NCI-H187 (cell line): ENCODE measurements around the gene CABLES1.

Experiments used
- DNase-seq, 2 experiments: peaks; one replicate each; lab custom pipeline; 2025; lab: John Stamatoyannopoulos, UW

The CABLES1 gene

DNA sequence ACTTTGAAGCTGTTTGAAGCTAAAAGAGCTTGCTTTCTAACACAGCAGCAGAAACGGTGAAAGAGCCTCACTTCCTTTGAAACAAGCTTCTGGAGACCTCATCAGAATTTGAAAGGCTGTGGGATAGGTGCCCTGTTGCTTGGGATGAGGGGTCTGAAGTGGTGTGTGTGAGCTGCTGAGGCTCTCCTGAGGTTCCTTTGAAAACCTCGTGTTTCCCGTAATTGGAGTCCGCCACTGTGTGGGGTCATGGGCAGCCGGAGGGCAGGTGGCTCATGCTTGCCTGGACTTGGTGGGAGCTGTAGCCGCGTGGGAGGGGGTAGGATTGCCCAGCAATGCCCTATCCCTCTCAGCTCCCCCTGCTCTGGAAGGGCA is 34.4 kb downstream of the CABLES1 start:
- DNase-seq, result no peak

DNA sequence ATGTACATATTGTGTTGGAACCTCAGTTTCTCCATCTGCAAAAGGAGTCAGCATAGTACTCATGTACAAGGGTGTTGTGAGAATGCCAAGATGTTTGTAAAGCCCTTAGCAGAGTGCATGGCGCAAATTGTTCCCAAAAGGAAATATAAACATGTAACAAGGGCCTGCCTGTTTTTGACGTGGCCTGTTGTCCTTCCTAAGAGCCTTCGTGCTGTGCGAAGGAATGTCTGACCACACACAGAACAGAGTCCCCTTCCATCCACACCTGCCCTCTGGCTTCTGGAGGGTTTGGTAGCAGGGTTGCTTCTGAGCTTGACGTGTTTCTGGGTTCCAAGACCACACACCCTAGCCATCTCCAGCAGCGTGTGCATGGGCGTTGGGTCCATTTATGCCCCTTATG is 34.9 kb downstream of the CABLES1 start:
- DNase-seq, result no peak

DNA sequence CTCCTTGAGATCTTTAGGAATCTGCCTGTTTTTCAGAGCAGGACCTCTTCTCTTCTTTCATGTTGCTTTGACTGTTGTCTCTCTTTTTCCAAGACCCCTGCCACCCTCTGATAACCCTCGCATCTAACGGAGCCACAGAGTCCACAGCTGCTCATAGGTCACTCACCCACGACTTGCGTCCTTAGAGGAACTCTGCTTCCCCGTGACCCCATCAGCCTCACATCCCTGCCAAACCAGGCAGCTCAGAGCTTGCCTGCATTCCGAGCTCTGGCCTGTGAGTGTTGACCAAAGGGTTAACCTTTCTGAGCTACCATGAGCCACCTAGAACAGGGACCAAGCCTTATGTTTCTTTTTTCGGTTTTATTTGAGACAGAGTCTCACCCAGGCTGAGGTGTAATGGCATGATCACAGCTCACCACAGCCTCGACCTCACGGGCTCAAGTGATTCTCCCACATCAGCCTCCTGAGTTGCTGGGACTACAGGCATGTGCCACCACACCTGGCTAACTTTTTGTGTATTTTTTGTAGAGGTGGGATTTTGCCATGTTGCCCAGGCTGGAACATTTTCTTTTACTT is 36.4 kb downstream of the CABLES1 start:
- no peak for DNase-seq

- DNase-seq, result no peak
Observed at GRCh38 chr18:23172591-23173380, 37.5 kb downstream of the CABLES1 start.

DNA sequence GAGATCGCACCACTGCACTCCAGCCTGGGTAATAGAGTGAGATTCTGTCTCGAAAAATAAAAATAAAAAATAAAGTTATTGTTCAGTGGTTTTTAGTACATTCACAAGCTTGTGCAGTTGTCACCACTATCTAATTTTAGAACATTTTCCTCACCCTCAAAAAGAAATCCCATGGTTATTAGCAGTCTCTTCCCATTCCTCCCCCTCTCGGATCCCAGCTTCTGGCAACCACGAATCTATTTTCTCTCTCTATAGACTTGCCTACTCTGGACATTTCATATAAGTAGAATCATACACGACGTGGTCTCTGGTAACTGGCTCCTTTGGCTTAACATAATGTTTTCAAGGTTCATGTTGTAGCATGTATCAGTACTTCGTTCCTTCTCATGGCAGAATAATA is 38.6 kb downstream of the CABLES1 start:
- DNase-seq, result no peak

GRCh38 chr18:23176701-23177432 is 41.6 kb downstream of the CABLES1 start:
- no peak for DNase-seq

- DNase-seq, result no peak
Observed at GRCh38 chr18:23177433-23178072, 42.3 kb downstream of the CABLES1 start.

GRCh38 chr18:23178201-23178600 is 42.9 kb downstream of the CABLES1 start:
- DNase-seq, result no peak

DNA sequence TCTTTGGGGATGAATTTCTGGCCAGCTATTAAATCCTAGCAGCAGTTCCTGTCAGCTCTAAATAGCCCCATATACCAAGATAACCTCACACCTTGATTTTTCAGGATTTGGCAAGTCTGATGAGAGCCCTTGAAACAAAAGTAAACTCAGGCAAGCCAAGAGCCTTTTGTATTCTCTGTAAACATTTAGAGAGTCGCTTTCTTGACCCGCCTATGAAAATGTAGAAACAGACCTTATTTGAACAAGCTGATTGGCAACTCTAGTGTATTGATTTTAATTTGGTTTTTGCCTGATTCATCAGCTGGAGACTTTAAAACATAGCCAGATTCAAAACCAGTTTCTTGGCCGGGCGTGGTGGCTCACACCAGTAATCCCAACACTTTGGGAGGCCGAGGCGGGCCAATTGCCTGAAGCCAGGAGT is 43.4 kb downstream of the CABLES1 start:
- DNase-seq, result no peak

- DNase-seq, result no peak
Observed at GRCh38 chr18:23179416-23179815, 44.1 kb downstream of the CABLES1 start.

GRCh38 chr18:23181547-23181946 is 46.3 kb downstream of the CABLES1 start:
- DNase-seq, result peak in 1 of 2 experiments; percentile 5

GRCh38 chr18:23182606-23183005 is 47.3 kb downstream of the CABLES1 start:
- no peak for DNase-seq

DNA sequence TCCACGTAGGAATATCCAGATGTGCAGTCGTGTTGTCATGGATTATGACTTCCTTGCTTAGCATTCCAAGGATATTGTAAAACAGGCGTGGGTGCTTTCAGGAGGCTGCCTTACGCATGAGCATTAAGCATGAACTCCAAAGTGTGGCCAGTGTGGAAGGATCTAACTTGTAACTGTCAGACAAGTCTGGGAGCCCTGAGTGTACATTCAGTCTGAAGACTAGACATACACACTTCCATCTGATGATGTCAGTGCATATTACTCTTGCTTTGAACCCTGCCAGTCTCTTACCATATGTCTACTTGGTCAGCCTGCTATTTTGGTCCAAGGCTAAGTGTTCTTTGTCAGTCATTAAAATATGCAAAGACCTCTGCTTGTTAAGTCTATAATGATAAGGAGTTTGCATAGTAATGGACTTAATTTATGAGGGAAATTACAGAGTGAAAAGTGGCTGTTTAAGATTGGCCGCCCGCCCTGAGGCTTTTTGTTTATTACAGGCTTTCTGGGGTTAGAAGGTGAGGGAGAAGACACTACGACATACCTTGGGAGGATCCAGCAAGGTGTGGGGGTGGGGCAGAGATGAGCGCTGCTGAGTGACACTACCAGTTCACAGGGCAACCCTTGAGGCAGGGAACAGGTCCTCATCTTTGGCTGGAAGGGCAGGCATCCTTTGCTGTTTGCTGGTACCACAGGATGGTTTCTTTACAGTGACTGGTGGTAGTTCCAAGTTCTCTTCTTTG is 48.3 kb downstream of the CABLES1 start:
- no peak for DNase-seq

DNA sequence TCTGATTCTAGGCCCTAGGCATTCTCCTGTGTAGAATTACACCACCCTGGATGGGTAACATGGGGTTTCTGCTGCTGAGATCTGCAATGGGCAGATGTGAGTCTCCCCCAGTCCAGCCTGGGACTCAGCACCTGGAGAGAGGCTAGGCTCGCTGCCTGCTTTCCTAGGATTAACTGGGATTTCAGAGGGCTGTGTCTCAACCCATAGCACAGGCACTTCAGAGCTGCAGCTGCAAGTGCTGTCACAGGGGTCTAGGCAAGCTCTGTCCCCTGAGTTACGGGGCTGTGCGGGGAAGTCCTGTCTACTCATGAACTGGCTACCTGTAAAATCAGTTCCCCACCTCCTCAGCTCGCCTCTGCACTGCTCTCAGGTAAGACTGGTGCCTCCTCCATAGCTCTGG is 51.5 kb downstream of the CABLES1 start:
- DNase-seq, result no peak

GRCh38 chr18:23188068-23188760 is 52.9 kb downstream of the CABLES1 start:
- DNase-seq, result no peak

GRCh38 chr18:23189099-23189498 is 53.8 kb downstream of the CABLES1 start:
- DNase-seq, result no peak

- DNase-seq, result no peak
Observed at GRCh38 chr18:23189768-23190661, 54.7 kb downstream of the CABLES1 start.

DNA sequence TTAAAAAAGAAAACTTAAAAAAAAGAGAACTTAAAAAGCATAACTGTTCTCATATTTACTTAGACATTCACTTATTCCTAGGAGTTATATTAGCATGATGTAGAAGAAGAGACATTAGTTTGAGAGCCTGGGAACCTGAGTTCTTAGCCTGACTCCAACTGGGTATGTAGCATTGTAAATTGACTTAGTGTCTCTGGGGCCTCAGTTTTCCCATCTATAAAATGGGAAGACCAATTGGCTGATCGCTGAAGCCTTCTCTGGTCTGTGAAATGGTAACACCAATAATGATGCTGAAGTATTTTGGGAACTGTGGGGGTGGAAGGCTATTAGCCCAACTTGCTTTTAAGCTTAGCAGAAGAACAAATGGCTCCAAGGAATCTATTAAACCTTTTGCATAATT is 55.9 kb downstream of the CABLES1 start:
- DNase-seq, result no peak

GRCh38 chr18:23193742-23194141 is 58.5 kb downstream of the CABLES1 start:
- no peak for DNase-seq
